SH-SY5Y (cell line): Measurements from ENCODE around the gene IL17D.

ENCODE experiments used
- GATA2 ChIP-seq: IDR thresholded peaks from 2 replicates; pipeline ENCODE4 v1.6.1; 2011; ENCODE audit warnings: mild to moderate bottlenecking, low read depth, low read length
- GATA3 ChIP-seq: IDR thresholded peaks from 2 replicates; pipeline ENCODE4 v1.6.1; 2011; ENCODE audit warnings: low read depth, mild to moderate bottlenecking, low read length, moderate library complexity

DNA sequence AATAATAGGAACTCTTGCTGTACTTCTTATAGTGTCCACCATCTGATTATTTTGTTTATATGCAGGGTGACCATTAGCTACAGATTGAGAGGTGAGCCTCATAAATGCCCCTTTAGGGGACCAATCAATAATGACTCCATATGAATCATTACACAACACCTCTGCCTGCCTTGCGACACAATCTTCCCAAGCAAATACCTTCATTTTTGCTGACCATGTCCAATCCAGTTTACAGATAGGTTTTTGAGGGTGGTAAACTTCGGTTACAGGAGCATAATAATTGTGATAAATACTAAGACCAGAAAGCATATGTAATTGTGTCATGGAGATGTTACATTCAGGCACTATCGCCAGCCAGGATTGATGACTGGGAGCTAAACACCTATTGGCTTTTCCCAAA lies 23.6 kb upstream of the IL17D start:
- TF ChIP-seq GATA3 = no peak
- no peak for TF ChIP-seq GATA2
